GM20000 (cell line): ENCODE measurements around the gene BEAN1.

Source experiments
- DNase-seq: peaks from one replicate; pipeline ENCODE4 v3.0.0; 2012; ENCODE audit warnings: low spot score
- CTCF ChIP-seq: IDR thresholded peaks from 2 replicates; pipeline ENCODE4 v1.5.1; 2012; ENCODE audit warnings: mild to moderate bottlenecking, control low read depth; ENCODE audit errors: extremely low read depth, missing control alignments

Gene BEAN1

GRCh38 chr16:66439051-66439730, 12.1 kb downstream of the BEAN1 start:
- no peak for TF ChIP-seq CTCF
- no peak for DNase-seq

GRCh38 chr16:66440271-66440802, 13.2 kb downstream of the BEAN1 start:
- no peak for DNase-seq
- no peak for TF ChIP-seq CTCF

GRCh38 chr16:66440970-66441369, 13.9 kb downstream of the BEAN1 start:
- TF ChIP-seq CTCF = no peak
- no peak for DNase-seq

GRCh38 chr16:66441586-66442375, 14.7 kb downstream of the BEAN1 start:
- DNase-seq = no peak
- no peak for TF ChIP-seq CTCF

- no peak for TF ChIP-seq CTCF
- DNase-seq = no peak
These were observed 15.6 kb downstream of the BEAN1 start for GRCh38 chr16:66442502-66443268.

- no peak for TF ChIP-seq CTCF
- DNase-seq = no peak
These were observed 16.2 kb downstream of the BEAN1 start for GRCh38 chr16:66443269-66443652.
